HEK293 (cell line): ENCODE data around the gene LUC7L.

Source experiments
- CTCF ChIA-PET: fragments of 350-600 bp; formaldehyde crosslinking; extraction: SDS; loops from one replicate; lab custom pipeline; 2021; ENCODE audit warnings: antibody characterized with exemption; lab: Yijun Ruan, JAX
- POLR2A ChIA-PET: fragments of 300-600 bp; formaldehyde crosslinking; extraction: SDS; loops from one replicate; lab custom pipeline; 2020; ENCODE audit warnings: antibody characterized with exemption, inconsistent platforms; lab: Yijun Ruan, JAX
- H3K27ac ChIP-seq: fragments of 200-500 bp; sonication (Bioruptor generic); 2 replicates; pipeline ENCODE4 v1.5.1; 2014; ENCODE audit warnings: low read depth, low read length, control low read depth, inconsistent platforms; ENCODE audit errors: extremely low read depth
- H3K36me3 ChIP-seq, 2 experiments: fragments of 200-500 bp in 1 of 2; sonication (Bioruptor generic) in 1 of 2; 1 replicate in 1 of 2; 2 replicates in 1 of 2; pipeline ENCODE4 v1.5.1; 2014 to 2017; ENCODE audit warnings: inconsistent platforms in 2 of 2, low read length in 2 of 2; ENCODE audit not compliant: control insufficient read depth in 2 of 2, insufficient read depth in 1 of 2
- H3K4me1 ChIP-seq: fragments of 200-500 bp; sonication (Bioruptor generic); 2 replicates; pipeline ENCODE4 v1.5.1; 2014; ENCODE audit warnings: mild to moderate bottlenecking, low read length, inconsistent platforms; ENCODE audit not compliant: control insufficient read depth, insufficient read depth
- H3K4me3 ChIP-seq: 2 replicates; pipeline ENCODE4 v1.5.1; 2011; ENCODE audit warnings: low read depth, mild to moderate bottlenecking, control low read depth, low read length, moderate library complexity
- H3K9me3 ChIP-seq: fragments of 200-500 bp; sonication (Bioruptor generic); 2 replicates; pipeline ENCODE4 v1.5.1; 2014; ENCODE audit warnings: low read depth, low read length, inconsistent platforms; ENCODE audit not compliant: control insufficient read depth, insufficient read depth
- GLI4 ChIP-seq: fragments of 450-650 bp; formaldehyde crosslinking; IDR thresholded peaks from 2 replicates; pipeline ENCODE4 v1.5.1; 2016; ENCODE audit warnings: missing biosample characterization, missing genetic modification characterization
- KLF1 ChIP-seq: fragments of 450-650 bp; formaldehyde crosslinking; IDR thresholded peaks from 2 replicates; pipeline ENCODE4 v1.5.1; 2016; ENCODE audit warnings: missing biosample characterization, missing genetic modification characterization
- KLF10 ChIP-seq: fragments of 450-650 bp; IDR thresholded peaks from 2 replicates; pipeline ENCODE4 v1.5.1; 2018; ENCODE audit warnings: missing biosample characterization, mild to moderate bottlenecking, missing genetic modification characterization
- MEIS1 ChIP-seq: sonication (generic); formaldehyde crosslinking; IDR thresholded peaks from 2 replicates; pipeline ENCODE4 v1.8.1; 2022; ENCODE audit warnings: missing genetic modification reagents, mild to moderate bottlenecking, borderline replicate concordance
- SALL2 ChIP-seq: fragments of 450-650 bp; formaldehyde crosslinking; IDR thresholded peaks from 2 replicates; pipeline ENCODE4 v1.5.0; 2017; ENCODE audit warnings: missing biosample characterization, mild to moderate bottlenecking, missing genetic modification characterization, borderline replicate concordance
- YY1 ChIP-seq: fragments of 450-650 bp; formaldehyde crosslinking; IDR thresholded peaks from 2 replicates; pipeline ENCODE4 v1.5.1; 2018; ENCODE audit warnings: missing biosample characterization, missing genetic modification characterization
- ZBTB21 ChIP-seq: fragments of 450-650 bp; formaldehyde crosslinking; IDR thresholded peaks from 2 replicates; pipeline ENCODE4 v1.5.1; 2017; ENCODE audit warnings: missing biosample characterization, missing genetic modification characterization
- ZBTB8A ChIP-seq: fragments of 450-650 bp; formaldehyde crosslinking; IDR thresholded peaks from 2 replicates; pipeline ENCODE4 v1.5.1; 2016; ENCODE audit warnings: missing biosample characterization, missing genetic modification characterization
- ZEB2 ChIP-seq: fragments of 450-650 bp; formaldehyde crosslinking; IDR thresholded peaks from 2 replicates; pipeline ENCODE4 v1.5.1; 2016; ENCODE audit warnings: missing biosample characterization, missing genetic modification characterization
- ZIC2 ChIP-seq: fragments of 450-650 bp; formaldehyde crosslinking; IDR thresholded peaks from 2 replicates; pipeline ENCODE4 v1.5.1; 2016; ENCODE audit warnings: missing biosample characterization, missing genetic modification characterization
- ZNF2 ChIP-seq: fragments of 450-650 bp; formaldehyde crosslinking; IDR thresholded peaks from 2 replicates; pipeline ENCODE4 v1.5.1; 2016; ENCODE audit warnings: missing biosample characterization, missing genetic modification characterization
- ZNF311 ChIP-seq: fragments of 450-650 bp; formaldehyde crosslinking; IDR thresholded peaks from 2 replicates; pipeline ENCODE4 v1.5.1; 2017; ENCODE audit warnings: missing biosample characterization, missing genetic modification characterization, borderline replicate concordance
- ZNF341 ChIP-seq: fragments of 450-650 bp; formaldehyde crosslinking; IDR thresholded peaks from 2 replicates; pipeline ENCODE4; 2016; ENCODE audit warnings: low read depth, missing biosample characterization, missing genetic modification characterization
- ZNF391 ChIP-seq: fragments of 450-650 bp; formaldehyde crosslinking; IDR thresholded peaks from 2 replicates; pipeline ENCODE4 v1.5.1; 2016; ENCODE audit warnings: low read depth, missing biosample characterization, missing genetic modification characterization, borderline replicate concordance
- ZNF514 ChIP-seq: fragments of 450-650 bp; formaldehyde crosslinking; IDR thresholded peaks from 2 replicates; pipeline ENCODE4 v1.5.1; 2016; ENCODE audit warnings: missing biosample characterization, missing genetic modification characterization
- ZNF548 ChIP-seq: fragments of 450-650 bp; formaldehyde crosslinking; IDR thresholded peaks from 2 replicates; pipeline ENCODE4 v1.5.1; 2016; ENCODE audit warnings: missing biosample characterization, missing genetic modification characterization
- ZNF561 ChIP-seq: fragments of 450-650 bp; IDR thresholded peaks from 2 replicates; pipeline ENCODE4 v1.5.1; 2018; ENCODE audit warnings: missing biosample characterization, missing genetic modification characterization, borderline replicate concordance
- ZNF843 ChIP-seq: fragments of 450-650 bp; formaldehyde crosslinking; IDR thresholded peaks from 2 replicates; pipeline ENCODE4 v1.5.1; 2016; ENCODE audit warnings: missing biosample characterization, missing genetic modification characterization
- ZSCAN30 ChIP-seq: fragments of 450-650 bp; IDR thresholded peaks from 2 replicates; pipeline ENCODE4 v1.5.1; 2018; ENCODE audit warnings: missing biosample characterization, mild to moderate bottlenecking, missing genetic modification characterization, moderate library complexity
- TF ChIP-seq, protein P1 (sequence below): fragments of 450-650 bp; IDR thresholded peaks from 2 replicates; pipeline ENCODE4 v1.5.1; 2018; ENCODE audit warnings: missing biosample characterization, mild to moderate bottlenecking, missing genetic modification characterization
- TF ChIP-seq, protein P2 (sequence below): fragments of 450-650 bp; formaldehyde crosslinking; IDR thresholded peaks from 2 replicates; pipeline ENCODE4 v1.5.1; 2017; ENCODE audit warnings: missing biosample characterization, mild to moderate bottlenecking, missing genetic modification characterization, moderate library complexity
- TF ChIP-seq, protein P3 (sequence below): fragments of 450-650 bp; formaldehyde crosslinking; IDR thresholded peaks from 2 replicates; pipeline ENCODE4 v1.5.1; 2016; ENCODE audit warnings: missing biosample characterization, missing genetic modification characterization
- TF ChIP-seq, protein P4 (sequence below): IDR thresholded peaks from 2 replicates; pipeline ENCODE4 v1.6.1; 2011; ENCODE audit warnings: mild to moderate bottlenecking, low read depth, low read length, borderline replicate concordance
- TF ChIP-seq, protein P5 (sequence below): fragments of 450-650 bp; formaldehyde crosslinking; IDR thresholded peaks from 2 replicates; pipeline ENCODE4 v1.5.1; 2016; ENCODE audit warnings: missing biosample characterization, missing genetic modification characterization

LUC7L gene, protein sequence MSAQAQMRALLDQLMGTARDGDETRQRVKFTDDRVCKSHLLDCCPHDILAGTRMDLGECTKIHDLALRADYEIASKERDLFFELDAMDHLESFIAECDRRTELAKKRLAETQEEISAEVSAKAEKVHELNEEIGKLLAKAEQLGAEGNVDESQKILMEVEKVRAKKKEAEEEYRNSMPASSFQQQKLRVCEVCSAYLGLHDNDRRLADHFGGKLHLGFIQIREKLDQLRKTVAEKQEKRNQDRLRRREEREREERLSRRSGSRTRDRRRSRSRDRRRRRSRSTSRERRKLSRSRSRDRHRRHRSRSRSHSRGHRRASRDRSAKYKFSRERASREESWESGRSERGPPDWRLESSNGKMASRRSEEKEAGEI

DNA sequence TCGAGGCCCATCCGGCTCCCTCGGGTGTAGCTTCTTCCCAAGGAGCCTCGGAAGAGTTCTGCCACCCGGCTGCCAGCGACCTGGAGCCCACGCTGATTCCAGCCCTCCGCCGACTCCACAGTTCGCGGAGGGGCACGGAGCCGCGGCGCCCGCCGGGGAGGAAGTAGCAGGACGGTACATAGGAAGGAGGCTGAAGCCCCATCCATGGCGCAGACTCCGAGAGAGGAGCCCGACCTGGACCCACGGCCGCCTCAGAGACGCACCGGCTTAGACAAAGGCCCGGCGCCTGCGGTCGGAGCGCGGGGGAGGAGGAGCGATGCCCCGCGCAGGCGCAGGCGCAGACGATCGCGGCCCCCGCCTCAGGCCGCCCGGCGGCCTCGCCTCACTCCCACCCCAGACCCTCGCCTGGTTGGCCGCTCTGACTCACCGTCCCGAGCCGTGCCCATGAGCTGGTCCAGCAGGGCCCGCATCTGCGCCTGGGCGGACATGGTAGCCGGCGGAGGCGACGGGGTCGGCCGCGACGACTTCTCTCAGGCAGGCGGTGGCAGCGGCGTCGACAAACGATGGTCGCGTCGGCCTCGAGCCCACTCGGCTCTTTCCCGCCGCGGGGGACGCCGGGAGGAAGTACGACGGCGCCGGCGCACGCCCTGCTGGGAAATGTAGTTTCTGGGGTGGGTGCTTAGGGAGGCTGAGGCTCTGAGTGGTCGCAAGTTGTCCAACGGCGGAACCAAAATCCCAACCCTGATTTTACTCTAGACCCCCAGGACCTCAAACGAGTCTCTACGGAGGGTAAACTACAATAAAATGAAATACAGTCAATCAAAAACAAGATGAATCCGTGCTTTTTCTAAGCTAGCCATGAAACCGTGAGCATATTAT is at the start of gene LUC7L:
TSS of gene LUC7L (minus strand) at position 598 of the 879 bp plus-strand sequence. CDS start at position 488, 110 bp downstream.
- Histone ChIP-seq H3K9me3 (no peaks in the 10 kb centered on the region), H3K27ac (peak within 1 kb of the TSS; percentile 99), H3K4me3 (peak within 1 kb of the TSS; percentile 89), H3K36me3 (peaks cover 14 to 35% of the 10 kb centered on the region in 2 experiments), H3K4me1 (no peaks in the 10 kb centered on the region)
- ChIA-PET POLR2A (interaction anchor here (0.7 to 3.9 kb wide), 4 partner anchors 10 to 123 kb away, joined by 3 to 31 read pairs (median 4); partner anchors contain the start of gene AXIN1), CTCF (interaction anchor here (0.6 to 1.1 kb wide), 7 partner anchors 9 to 136 kb away, joined by 3 to 4 read pairs (median 3); no protein-coding TSS in a partner anchor)
- TF ChIP-seq KLF1 (tag by site-specific recombination), result peak; percentile 58; the same call in 1 of the 2 replicates
- peak; percentile 94 for TF ChIP-seq ZNF2 (tag by site-specific recombination)
- no peak for TF ChIP-seq SALL2 (tag by site-specific recombination)
- TF ChIP-seq ZNF561 (tag by site-specific recombination), result peak; percentile 99
- TF ChIP-seq ZNF391 (tag by site-specific recombination), result peak; percentile 65; the same call in 1 of the 2 replicates
- TF ChIP-seq, protein P1, sequence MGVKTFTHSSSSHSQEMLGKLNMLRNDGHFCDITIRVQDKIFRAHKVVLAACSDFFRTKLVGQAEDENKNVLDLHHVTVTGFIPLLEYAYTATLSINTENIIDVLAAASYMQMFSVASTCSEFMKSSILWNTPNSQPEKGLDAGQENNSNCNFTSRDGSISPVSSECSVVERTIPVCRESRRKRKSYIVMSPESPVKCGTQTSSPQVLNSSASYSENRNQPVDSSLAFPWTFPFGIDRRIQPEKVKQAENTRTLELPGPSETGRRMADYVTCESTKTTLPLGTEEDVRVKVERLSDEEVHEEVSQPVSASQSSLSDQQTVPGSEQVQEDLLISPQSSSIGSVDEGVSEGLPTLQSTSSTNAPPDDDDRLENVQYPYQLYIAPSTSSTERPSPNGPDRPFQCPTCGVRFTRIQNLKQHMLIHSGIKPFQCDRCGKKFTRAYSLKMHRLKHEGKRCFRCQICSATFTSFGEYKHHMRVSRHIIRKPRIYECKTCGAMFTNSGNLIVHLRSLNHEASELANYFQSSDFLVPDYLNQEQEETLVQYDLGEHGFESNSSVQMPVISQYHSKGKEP, result no peak
- TF ChIP-seq, protein P2, sequence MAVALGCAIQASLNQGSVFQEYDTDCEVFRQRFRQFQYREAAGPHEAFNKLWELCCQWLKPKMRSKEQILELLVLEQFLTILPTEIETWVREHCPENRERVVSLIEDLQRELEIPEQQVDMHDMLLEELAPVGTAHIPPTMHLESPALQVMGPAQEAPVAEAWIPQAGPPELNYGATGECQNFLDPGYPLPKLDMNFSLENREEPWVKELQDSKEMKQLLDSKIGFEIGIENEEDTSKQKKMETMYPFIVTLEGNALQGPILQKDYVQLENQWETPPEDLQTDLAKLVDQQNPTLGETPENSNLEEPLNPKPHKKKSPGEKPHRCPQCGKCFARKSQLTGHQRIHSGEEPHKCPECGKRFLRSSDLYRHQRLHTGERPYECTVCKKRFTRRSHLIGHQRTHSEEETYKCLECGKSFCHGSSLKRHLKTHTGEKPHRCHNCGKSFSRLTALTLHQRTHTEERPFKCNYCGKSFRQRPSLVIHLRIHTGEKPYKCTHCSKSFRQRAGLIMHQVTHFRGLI (tag by site-specific recombination), result peak; percentile 91
- peak; percentile 39; the same call in 1 of the 2 replicates for TF ChIP-seq ZBTB21 (tag by site-specific recombination)
- TF ChIP-seq YY1 (tag by site-specific recombination), result peak; percentile 75; the same call in 1 of the 2 replicates
- TF ChIP-seq, protein P3, sequence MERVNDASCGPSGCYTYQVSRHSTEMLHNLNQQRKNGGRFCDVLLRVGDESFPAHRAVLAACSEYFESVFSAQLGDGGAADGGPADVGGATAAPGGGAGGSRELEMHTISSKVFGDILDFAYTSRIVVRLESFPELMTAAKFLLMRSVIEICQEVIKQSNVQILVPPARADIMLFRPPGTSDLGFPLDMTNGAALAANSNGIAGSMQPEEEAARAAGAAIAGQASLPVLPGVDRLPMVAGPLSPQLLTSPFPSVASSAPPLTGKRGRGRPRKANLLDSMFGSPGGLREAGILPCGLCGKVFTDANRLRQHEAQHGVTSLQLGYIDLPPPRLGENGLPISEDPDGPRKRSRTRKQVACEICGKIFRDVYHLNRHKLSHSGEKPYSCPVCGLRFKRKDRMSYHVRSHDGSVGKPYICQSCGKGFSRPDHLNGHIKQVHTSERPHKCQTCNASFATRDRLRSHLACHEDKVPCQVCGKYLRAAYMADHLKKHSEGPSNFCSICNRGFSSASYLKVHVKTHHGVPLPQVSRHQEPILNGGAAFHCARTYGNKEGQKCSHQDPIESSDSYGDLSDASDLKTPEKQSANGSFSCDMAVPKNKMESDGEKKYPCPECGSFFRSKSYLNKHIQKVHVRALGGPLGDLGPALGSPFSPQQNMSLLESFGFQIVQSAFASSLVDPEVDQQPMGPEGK, result peak; percentile 92
- TF ChIP-seq ZIC2 (tag by site-specific recombination), result peak; percentile 36; the same call in 1 of the 2 replicates
- TF ChIP-seq KLF10, result peak; percentile 65; the same call in 1 of the 2 replicates
- no peak for TF ChIP-seq ZNF514 (tag by site-specific recombination)
- TF ChIP-seq ZSCAN30 (tag by site-specific recombination), result peak; percentile 90
- peak; percentile 61 for TF ChIP-seq ZBTB8A (tag by site-specific recombination)
- TF ChIP-seq MEIS1 (CRISPR knock-in tag), result no peak
- TF ChIP-seq ZNF843 (tag by site-specific recombination), result peak; percentile 59; the same call in 1 of the 2 replicates
- TF ChIP-seq GLI4, result peak; percentile 92
- TF ChIP-seq, protein P4, sequence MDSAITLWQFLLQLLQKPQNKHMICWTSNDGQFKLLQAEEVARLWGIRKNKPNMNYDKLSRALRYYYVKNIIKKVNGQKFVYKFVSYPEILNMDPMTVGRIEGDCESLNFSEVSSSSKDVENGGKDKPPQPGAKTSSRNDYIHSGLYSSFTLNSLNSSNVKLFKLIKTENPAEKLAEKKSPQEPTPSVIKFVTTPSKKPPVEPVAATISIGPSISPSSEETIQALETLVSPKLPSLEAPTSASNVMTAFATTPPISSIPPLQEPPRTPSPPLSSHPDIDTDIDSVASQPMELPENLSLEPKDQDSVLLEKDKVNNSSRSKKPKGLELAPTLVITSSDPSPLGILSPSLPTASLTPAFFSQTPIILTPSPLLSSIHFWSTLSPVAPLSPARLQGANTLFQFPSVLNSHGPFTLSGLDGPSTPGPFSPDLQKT, result no peak
- TF ChIP-seq ZEB2 (tag by site-specific recombination), result peak; percentile 88
- no peak for TF ChIP-seq ZNF341
- no peak for TF ChIP-seq ZNF311 (tag by site-specific recombination)
- TF ChIP-seq ZNF548 (tag by site-specific recombination), result no peak
- TF ChIP-seq, protein P5, sequence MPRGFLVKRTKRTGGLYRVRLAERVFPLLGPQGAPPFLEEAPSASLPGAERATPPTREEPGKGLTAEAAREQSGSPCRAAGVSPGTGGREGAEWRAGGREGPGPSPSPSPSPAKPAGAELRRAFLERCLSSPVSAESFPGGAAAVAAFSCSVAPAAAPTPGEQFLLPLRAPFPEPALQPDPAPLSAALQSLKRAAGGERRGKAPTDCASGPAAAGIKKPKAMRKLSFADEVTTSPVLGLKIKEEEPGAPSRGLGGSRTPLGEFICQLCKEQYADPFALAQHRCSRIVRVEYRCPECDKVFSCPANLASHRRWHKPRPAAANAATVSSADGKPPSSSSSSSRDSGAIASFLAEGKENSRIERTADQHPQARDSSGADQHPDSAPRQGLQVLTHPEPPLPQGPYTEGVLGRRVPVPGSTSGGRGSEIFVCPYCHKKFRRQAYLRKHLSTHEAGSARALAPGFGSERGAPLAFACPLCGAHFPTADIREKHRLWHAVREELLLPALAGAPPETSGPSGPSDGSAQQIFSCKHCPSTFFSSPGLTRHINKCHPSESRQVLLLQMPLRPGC (tag by site-specific recombination), result peak; percentile 74; the same call in 1 of the 2 replicates
